HepG2 (cell line): ENCODE measurements around the gene COQ10B. TPM values are rescaled to one million over a fixed set of nuclear protein-coding genes. Genes with fewer than 3 reads are reported as not detected.

ENCODE experiments used
- ADNP ChIP-seq: sonication (generic); formaldehyde crosslinking; IDR thresholded peaks from 2 replicates; pipeline ENCODE4 v1.4.0; 2020; ENCODE audit warnings: missing genetic modification reagents
- DNMT3B ChIP-seq: conservative IDR thresholded peaks from 2 replicates; pipeline ENCODE4 v1.6.1; 2016; ENCODE audit warnings: missing biosample characterization, control low read depth
- GATA4 ChIP-seq: sonication (generic); IDR thresholded peaks from 2 replicates; pipeline ENCODE4 v1.6.1; 2016; ENCODE audit warnings: antibody characterized with exemption, low read depth, borderline replicate concordance
- GATAD2A ChIP-seq: IDR thresholded peaks from 2 replicates; pipeline ENCODE4 v1.6.1; 2016
- GZF1 ChIP-seq: sonication (generic); formaldehyde crosslinking; IDR thresholded peaks from 2 replicates; pipeline ENCODE4 v1.5.1; 2020; ENCODE audit warnings: mild to moderate bottlenecking, missing genetic modification reagents
- MTF2 ChIP-seq: sonication (generic); formaldehyde crosslinking; IDR thresholded peaks from 2 replicates; pipeline ENCODE4 v1.5.0; 2020; ENCODE audit warnings: missing genetic modification reagents, borderline replicate concordance
- NR2C2 ChIP-seq: sonication (generic); formaldehyde crosslinking; IDR thresholded peaks from 2 replicates; pipeline ENCODE4 v1.4.0; 2020; ENCODE audit warnings: missing genetic modification reagents, mild to moderate bottlenecking, moderate library complexity, borderline replicate concordance
- SMAD1 ChIP-seq: sonication (generic); formaldehyde crosslinking; IDR thresholded peaks from 2 replicates; pipeline ENCODE4 v1.4.0; 2020; ENCODE audit warnings: missing genetic modification reagents, low read depth, mild to moderate bottlenecking, borderline replicate concordance
- SMAD9 ChIP-seq: sonication (generic); formaldehyde crosslinking; IDR thresholded peaks from 2 replicates; pipeline ENCODE4 v1.5.1; 2020; ENCODE audit warnings: mild to moderate bottlenecking, missing genetic modification reagents
- SMARCC2 ChIP-seq: fragments of 450-650 bp; IDR thresholded peaks from 2 replicates; pipeline ENCODE4 v1.6.1; 2017; ENCODE audit warnings: antibody characterized with exemption, mild to moderate bottlenecking
- STAT5B ChIP-seq: sonication (generic); formaldehyde crosslinking; IDR thresholded peaks from 2 replicates; pipeline ENCODE4 v1.4.0; 2020; ENCODE audit warnings: missing genetic modification reagents
- U2AF2 ChIP-seq: fragments of 200-400 bp; formaldehyde crosslinking; IDR thresholded peaks from 2 replicates; pipeline ENCODE4 v1.6.1; 2017; ENCODE audit warnings: low read depth, mild to moderate bottlenecking, low read length
- ZFP1 ChIP-seq: IDR thresholded peaks from 2 replicates; pipeline ENCODE4 v1.6.1; 2016
- ZNF430 ChIP-seq: sonication (generic); formaldehyde crosslinking; IDR thresholded peaks from 2 replicates; pipeline ENCODE4 v1.9.0; 2021; ENCODE audit warnings: mild to moderate bottlenecking, missing genetic modification reagents
- ZZZ3 ChIP-seq: sonication (generic); formaldehyde crosslinking; IDR thresholded peaks from 2 replicates; pipeline ENCODE4 v1.4.0; 2020; ENCODE audit warnings: missing genetic modification reagents, mild to moderate bottlenecking, borderline replicate concordance
- polyA plus RNA-seq, 8 experiments: library from polyadenylated mRNA; depleted of rRNA in 3 of 8; stranded (reverse) in 7 of 8; unstranded in 1 of 8; fragments of >200 nt; fragmentation: Illumina TruSeq in 4 of 8; extraction: Trizol in 4 of 8; gene quantifications; 2 replicates each; pipeline versions ENCODE4 v1.2.1 to v1.2.3, GENCODE V29; 2011 to 2016; ENCODE audit warnings: low read depth in 4 of 8, missing spikeins in 1 of 8, mixed read lengths in 1 of 8; ENCODE audit not compliant: insufficient read depth in 1 of 8
- total RNA-seq, 5 experiments: library from RNA; depleted of rRNA; stranded (reverse); fragments of >200 nt; fragmentation: Illumina TruSeq; extraction: Trizol; gene quantifications; 2 replicates each; pipeline ENCODE4 v1.2.3, GENCODE V29; 2016; ENCODE audit warnings: low read depth in 1 of 5
- TF ChIP-seq, protein P1 (sequence below): IDR thresholded peaks from 2 replicates; pipeline ENCODE4 v1.6.1; 2016; ENCODE audit warnings: low read depth, borderline replicate concordance
- TF ChIP-seq, protein P2 (sequence below): sonication (generic); formaldehyde crosslinking; IDR thresholded peaks from 2 replicates; pipeline ENCODE4 v1.5.0; 2020; ENCODE audit warnings: missing genetic modification reagents
- TF ChIP-seq, protein P3 (sequence below): sonication (generic); formaldehyde crosslinking; IDR thresholded peaks from 2 replicates; pipeline ENCODE4 v1.4.0; 2020; ENCODE audit warnings: missing genetic modification reagents, borderline replicate concordance
- TF ChIP-seq, protein P4 (sequence below): sonication (generic); formaldehyde crosslinking; conservative IDR thresholded peaks from 2 replicates; pipeline ENCODE4 v1.8.0; 2022; ENCODE audit warnings: mild to moderate bottlenecking, moderate library complexity, missing genetic modification reagents
- TF ChIP-seq, protein P5 (sequence below): sonication (generic); formaldehyde crosslinking; IDR thresholded peaks from 2 replicates; pipeline ENCODE4 v1.4.0; 2020; ENCODE audit warnings: missing genetic modification reagents
- TF ChIP-seq, protein P6 (sequence below): sonication (generic); formaldehyde crosslinking; IDR thresholded peaks from 2 replicates; pipeline ENCODE4 v1.9.0; 2022; ENCODE audit warnings: missing genetic modification reagents, mild to moderate bottlenecking, borderline replicate concordance

Gene COQ10B
- total and polyA plus RNA-seq, 2 of the 13 experiments (the other 11 are each of a cell fraction or from before 2014, with no cell fraction given), result 4.6 to 34.9 TPM

DNA sequence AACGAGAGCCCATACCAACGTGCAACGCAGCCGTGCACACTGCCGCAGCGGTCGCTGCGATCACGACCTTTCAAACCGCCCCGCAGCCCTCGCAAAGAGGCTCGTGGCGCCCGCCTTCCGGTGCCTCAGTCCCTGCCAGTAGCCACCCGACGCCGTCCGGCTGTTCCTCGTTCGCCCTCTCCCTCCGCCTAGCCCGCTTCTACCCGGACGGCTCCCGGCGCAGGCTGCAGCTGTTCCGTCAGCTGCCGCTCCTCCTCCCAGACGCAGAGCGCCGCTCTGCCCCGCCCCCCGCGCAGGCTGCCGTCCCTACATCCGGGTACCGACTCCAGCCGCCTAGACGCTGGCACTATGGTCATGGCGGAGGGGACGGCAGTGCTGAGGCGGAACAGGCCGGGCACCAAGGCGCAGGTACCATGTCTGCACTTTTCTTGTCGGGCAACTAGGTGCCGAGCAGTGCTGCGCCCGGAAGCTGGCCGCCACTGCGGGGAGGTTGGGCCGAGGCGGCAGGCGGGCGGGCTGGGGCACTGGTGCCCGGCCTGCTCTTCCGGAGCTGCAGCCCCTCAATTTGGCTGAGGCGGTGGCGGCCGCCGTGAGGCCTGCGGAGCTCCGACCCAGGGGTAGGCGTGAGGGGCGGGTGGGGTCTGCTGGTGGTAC lies 62.5 kb downstream of the COQ10B start, which contains the start of gene MOB4 (continued):
- TF ChIP-seq ADNP (CRISPR knock-in tag) (0 out of 2 replicates have a peak, but pooled peaks have one; percentile 16), GATAD2A (CRISPR knock-in tag) (peak; percentile 91), GZF1 (CRISPR knock-in tag) (peak; percentile 93; the same call in 1 of the 2 replicates), SMAD1 (CRISPR knock-in tag) (peak; percentile 97), STAT5B (CRISPR knock-in tag) (no peak; the same call in 1 of the 2 replicates), GATA4 (peak; percentile 88), ZFP1 (CRISPR knock-in tag) (peak; percentile 89; the same call in 1 of the 2 replicates), MTF2 (CRISPR knock-in tag) (peak; percentile 93; the same call in 1 of the 2 replicates), ZNF430 (peak; percentile 99), SMAD9 (CRISPR knock-in tag) (no peak), U2AF2 (no peak), SMARCC2 (no peak), NR2C2 (peak; percentile 79), DNMT3B (peak; percentile 97), ZZZ3 (peak; percentile 96; the same call in 1 of the 2 replicates)
- TF ChIP-seq, protein P1, sequence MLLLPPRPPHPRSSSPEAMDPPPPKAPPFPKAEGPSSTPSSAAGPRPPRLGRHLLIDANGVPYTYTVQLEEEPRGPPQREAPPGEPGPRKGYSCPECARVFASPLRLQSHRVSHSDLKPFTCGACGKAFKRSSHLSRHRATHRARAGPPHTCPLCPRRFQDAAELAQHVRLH, result peak; percentile 100
- TF ChIP-seq, protein P2, sequence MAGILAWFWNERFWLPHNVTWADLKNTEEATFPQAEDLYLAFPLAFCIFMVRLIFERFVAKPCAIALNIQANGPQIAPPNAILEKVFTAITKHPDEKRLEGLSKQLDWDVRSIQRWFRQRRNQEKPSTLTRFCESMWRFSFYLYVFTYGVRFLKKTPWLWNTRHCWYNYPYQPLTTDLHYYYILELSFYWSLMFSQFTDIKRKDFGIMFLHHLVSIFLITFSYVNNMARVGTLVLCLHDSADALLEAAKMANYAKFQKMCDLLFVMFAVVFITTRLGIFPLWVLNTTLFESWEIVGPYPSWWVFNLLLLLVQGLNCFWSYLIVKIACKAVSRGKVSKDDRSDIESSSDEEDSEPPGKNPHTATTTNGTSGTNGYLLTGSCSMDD (CRISPR knock-in tag), result 0 out of 2 replicates have a peak, but pooled peaks have one; percentile 57
- TF ChIP-seq, protein P3, sequence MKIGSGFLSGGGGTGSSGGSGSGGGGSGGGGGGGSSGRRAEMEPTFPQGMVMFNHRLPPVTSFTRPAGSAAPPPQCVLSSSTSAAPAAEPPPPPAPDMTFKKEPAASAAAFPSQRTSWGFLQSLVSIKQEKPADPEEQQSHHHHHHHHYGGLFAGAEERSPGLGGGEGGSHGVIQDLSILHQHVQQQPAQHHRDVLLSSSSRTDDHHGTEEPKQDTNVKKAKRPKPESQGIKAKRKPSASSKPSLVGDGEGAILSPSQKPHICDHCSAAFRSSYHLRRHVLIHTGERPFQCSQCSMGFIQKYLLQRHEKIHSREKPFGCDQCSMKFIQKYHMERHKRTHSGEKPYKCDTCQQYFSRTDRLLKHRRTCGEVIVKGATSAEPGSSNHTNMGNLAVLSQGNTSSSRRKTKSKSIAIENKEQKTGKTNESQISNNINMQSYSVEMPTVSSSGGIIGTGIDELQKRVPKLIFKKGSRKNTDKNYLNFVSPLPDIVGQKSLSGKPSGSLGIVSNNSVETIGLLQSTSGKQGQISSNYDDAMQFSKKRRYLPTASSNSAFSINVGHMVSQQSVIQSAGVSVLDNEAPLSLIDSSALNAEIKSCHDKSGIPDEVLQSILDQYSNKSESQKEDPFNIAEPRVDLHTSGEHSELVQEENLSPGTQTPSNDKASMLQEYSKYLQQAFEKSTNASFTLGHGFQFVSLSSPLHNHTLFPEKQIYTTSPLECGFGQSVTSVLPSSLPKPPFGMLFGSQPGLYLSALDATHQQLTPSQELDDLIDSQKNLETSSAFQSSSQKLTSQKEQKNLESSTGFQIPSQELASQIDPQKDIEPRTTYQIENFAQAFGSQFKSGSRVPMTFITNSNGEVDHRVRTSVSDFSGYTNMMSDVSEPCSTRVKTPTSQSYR, result peak; percentile 94
- TF ChIP-seq, protein P4, sequence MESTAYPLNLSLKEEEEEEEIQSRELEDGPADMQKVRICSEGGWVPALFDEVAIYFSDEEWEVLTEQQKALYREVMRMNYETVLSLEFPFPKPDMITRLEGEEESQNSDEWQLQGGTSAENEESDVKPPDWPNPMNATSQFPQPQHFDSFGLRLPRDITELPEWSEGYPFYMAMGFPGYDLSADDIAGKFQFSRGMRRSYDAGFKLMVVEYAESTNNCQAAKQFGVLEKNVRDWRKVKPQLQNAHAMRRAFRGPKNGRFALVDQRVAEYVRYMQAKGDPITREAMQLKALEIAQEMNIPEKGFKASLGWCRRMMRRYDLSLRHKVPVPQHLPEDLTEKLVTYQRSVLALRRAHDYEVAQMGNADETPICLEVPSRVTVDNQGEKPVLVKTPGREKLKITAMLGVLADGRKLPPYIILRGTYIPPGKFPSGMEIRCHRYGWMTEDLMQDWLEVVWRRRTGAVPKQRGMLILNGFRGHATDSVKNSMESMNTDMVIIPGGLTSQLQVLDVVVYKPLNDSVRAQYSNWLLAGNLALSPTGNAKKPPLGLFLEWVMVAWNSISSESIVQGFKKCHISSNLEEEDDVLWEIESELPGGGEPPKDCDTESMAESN (CRISPR knock-in tag), result peak; percentile 99
- TF ChIP-seq, protein P5, sequence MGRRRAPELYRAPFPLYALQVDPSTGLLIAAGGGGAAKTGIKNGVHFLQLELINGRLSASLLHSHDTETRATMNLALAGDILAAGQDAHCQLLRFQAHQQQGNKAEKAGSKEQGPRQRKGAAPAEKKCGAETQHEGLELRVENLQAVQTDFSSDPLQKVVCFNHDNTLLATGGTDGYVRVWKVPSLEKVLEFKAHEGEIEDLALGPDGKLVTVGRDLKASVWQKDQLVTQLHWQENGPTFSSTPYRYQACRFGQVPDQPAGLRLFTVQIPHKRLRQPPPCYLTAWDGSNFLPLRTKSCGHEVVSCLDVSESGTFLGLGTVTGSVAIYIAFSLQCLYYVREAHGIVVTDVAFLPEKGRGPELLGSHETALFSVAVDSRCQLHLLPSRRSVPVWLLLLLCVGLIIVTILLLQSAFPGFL (CRISPR knock-in tag), result 0 out of 2 replicates have a peak, but pooled peaks have one; percentile 65
- TF ChIP-seq, protein P6, sequence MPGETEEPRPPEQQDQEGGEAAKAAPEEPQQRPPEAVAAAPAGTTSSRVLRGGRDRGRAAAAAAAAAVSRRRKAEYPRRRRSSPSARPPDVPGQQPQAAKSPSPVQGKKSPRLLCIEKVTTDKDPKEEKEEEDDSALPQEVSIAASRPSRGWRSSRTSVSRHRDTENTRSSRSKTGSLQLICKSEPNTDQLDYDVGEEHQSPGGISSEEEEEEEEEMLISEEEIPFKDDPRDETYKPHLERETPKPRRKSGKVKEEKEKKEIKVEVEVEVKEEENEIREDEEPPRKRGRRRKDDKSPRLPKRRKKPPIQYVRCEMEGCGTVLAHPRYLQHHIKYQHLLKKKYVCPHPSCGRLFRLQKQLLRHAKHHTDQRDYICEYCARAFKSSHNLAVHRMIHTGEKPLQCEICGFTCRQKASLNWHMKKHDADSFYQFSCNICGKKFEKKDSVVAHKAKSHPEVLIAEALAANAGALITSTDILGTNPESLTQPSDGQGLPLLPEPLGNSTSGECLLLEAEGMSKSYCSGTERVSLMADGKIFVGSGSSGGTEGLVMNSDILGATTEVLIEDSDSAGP, result peak; percentile 98
